ENCODE data around the gene TIMM13. TPM values are rescaled to one million over a fixed set of nuclear protein-coding genes. Genes with fewer than 3 reads are reported as not detected.
A peak's percentile ranks its signal among the peaks of the same experiment; 100 is the strongest.

The TIMM13 gene
- total and polyA plus RNA-seq, 2 donors (not counting 3 experiments of a cell fraction or from before 2014, with no cell fraction given): 154 to 160 TPM

DNA sequence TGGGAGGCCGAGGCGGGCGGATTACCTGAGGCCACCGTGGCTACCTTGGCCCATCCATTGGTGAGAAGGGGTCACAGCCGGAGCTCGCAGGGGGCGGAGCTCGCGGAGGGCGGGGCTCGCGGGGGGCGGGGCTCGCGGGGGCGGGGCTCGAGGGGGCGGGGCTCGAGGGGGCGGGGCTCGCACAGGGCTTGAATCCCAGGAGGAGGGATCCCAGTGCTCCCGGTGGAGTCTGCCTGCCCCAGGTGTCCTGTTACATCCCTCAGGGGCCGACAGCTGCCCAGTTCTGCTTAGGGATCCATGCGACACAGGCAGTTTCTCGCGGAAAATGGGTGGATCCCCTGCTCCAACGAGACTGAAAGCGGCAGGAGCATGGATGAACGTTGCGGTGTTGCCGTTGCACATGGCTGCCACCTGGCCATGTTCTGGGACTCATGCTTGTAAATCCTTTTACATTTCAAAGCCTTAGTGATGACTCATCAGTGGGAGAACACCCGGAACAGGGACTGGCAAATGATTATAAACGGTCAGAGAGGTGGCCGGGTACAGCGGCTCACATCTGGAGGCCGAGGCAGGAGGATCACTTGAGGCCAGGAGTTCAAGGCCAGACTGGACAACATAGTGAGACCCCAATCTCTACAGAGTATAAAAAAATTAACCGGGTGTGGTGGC, 42.2 kb downstream of the TIMM13 start:
- ChIA-PET CTCF (interaction anchor here (0.6 to 2.3 kb wide), 2 partner anchors 8 to 13 kb away, joined by 3 to 9 read pairs; no protein-coding TSS in a partner anchor), POLR2A (interaction anchor here (0.6 to 0.7 kb wide), 2 partner anchors 19 to 39 kb away, joined by 3 read pairs; no protein-coding TSS in a partner anchor)
- H3K9me3 ChIP-seq (replicated peaks; ENCODE audit: control insufficient read depth, insufficient read depth, low read length): no peaks in the 10 kb centered on the region
- BruUV-seq (replicated peaks): no TSS peak
- dilution Hi-C loops (cut with MboI; ENCODE audit: extremely low pct_ligation_motif_present, low sequenced_read_pairs) (no loop called here), intact Hi-C loops (cut with micrococcal nuclease) (no loop called here)
- H3K27me3 ChIP-seq (ENCODE audit: control insufficient read depth in 2 of 2, insufficient read depth in 2 of 2, low read length in 2 of 2): peaks cover 0 to 6% of the 10 kb centered on the region in 2 experiments
- H3K79me2 ChIP-seq (ENCODE audit: control insufficient read depth, insufficient read depth, low read length): no peaks in the 10 kb centered on the region
- no peaks in the 10 kb centered on the region for H3K9me1 ChIP-seq (replicated peaks; ENCODE audit: control insufficient read depth, extremely low read depth, insufficient read depth, low read length)
- no peak overlapping the region for H3K27ac ChIP-seq (ENCODE audit: insufficient read depth, low read depth, low read length)
- TF ChIP-seq EZH2 (IDR thresholded peaks at IDR 0.05; ENCODE audit: borderline replicate concordance, low read depth, low read length, severe bottlenecking) (no peak), FOS (IDR thresholded peaks at IDR 0.05; ENCODE audit: borderline replicate concordance, insufficient read depth, low read length) (peak; percentile 20), MAX (IDR thresholded peaks at IDR 0.05; ENCODE audit: insufficient read depth, insufficient read length) (no peak), POLR2AphosphoS5 (IDR thresholded peaks at IDR 0.05; ENCODE audit: insufficient read depth, low read depth, low read length) (no peak), JUN (IDR thresholded peaks at IDR 0.05; ENCODE audit: borderline replicate concordance, insufficient read depth, insufficient read length, low read depth) (peak; percentile 47), POLR2A (IDR thresholded peaks at IDR 0.05; ENCODE audit: low read depth, low read length) (no peak), GATA2 (IDR thresholded peaks at IDR 0.05; ENCODE audit: insufficient read depth, insufficient read length, low read depth, low read length) (no peak), MYC (IDR thresholded peaks at IDR 0.05; ENCODE audit: low read depth, low read length) (no peak)
- TF ChIP-seq, protein P1, sequence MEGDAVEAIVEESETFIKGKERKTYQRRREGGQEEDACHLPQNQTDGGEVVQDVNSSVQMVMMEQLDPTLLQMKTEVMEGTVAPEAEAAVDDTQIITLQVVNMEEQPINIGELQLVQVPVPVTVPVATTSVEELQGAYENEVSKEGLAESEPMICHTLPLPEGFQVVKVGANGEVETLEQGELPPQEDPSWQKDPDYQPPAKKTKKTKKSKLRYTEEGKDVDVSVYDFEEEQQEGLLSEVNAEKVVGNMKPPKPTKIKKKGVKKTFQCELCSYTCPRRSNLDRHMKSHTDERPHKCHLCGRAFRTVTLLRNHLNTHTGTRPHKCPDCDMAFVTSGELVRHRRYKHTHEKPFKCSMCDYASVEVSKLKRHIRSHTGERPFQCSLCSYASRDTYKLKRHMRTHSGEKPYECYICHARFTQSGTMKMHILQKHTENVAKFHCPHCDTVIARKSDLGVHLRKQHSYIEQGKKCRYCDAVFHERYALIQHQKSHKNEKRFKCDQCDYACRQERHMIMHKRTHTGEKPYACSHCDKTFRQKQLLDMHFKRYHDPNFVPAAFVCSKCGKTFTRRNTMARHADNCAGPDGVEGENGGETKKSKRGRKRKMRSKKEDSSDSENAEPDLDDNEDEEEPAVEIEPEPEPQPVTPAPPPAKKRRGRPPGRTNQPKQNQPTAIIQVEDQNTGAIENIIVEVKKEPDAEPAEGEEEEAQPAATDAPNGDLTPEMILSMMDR (IDR thresholded peaks at IDR 0.05; ENCODE audit: extremely low read depth in 1 of 2, insufficient read depth in 1 of 2, low read depth in 1 of 2, low read length in 2 of 2): no peak
- no peak overlapping the region for H3K9ac ChIP-seq (replicated peaks; ENCODE audit: extremely low read depth, insufficient read depth, low read length)
- no peaks in the 10 kb centered on the region for H3K4me1 ChIP-seq (ENCODE audit: control insufficient read depth, extremely low read depth, insufficient read depth, low read length)
- FAIRE-seq (peak; percentile 64), DNase-seq (ENCODE audit: low read depth, low spot score) (peak; percentile 18)
- no peak overlapping the region for H3K4me2 ChIP-seq (ENCODE audit: insufficient read depth, low read length)
- H3K4me3 ChIP-seq (replicated peaks in 1 of 3; ENCODE audit: insufficient read depth in 1 of 3, low read depth in 1 of 3, low read length in 3 of 3): no peak overlapping the region
- H3K36me3 ChIP-seq (ENCODE audit: control insufficient read depth in 2 of 2, extremely low read depth in 1 of 2, insufficient read depth in 2 of 2, low read length in 2 of 2): no peaks in the 10 kb centered on the region
- no peaks in the 10 kb centered on the region for H4K20me1 ChIP-seq (replicated peaks; ENCODE audit: control insufficient read depth, extremely low read depth, insufficient read depth, low read length)
- H2AFZ ChIP-seq (ENCODE audit: low read depth, low read length): peak overlapping the region; percentile 54

Measured in endothelial cell of umbilical vein (primary cell).